Measurements from ENCODE around the gene AMN1.

DNA sequence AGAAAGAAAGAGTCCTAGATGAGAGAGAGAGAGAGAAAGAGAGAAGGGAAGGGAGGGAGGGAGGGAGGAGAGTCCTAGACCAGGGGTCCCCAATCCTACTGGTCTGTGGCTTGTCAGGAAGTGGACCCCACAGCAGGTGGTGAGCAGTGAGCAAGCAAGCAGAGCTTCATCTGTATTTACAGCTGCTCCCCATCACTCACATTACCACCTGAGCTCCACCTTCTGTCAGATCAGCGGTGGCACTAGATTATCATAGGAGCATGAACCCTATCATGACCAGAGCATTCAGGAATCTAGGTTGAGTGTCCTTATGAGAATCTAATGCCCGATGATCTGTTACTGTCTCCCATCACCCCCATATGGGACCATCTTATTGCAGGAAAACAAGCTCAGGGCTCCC, 39.2 kb upstream of the AMN1 start:
- TF ChIP-seq, protein P1, sequence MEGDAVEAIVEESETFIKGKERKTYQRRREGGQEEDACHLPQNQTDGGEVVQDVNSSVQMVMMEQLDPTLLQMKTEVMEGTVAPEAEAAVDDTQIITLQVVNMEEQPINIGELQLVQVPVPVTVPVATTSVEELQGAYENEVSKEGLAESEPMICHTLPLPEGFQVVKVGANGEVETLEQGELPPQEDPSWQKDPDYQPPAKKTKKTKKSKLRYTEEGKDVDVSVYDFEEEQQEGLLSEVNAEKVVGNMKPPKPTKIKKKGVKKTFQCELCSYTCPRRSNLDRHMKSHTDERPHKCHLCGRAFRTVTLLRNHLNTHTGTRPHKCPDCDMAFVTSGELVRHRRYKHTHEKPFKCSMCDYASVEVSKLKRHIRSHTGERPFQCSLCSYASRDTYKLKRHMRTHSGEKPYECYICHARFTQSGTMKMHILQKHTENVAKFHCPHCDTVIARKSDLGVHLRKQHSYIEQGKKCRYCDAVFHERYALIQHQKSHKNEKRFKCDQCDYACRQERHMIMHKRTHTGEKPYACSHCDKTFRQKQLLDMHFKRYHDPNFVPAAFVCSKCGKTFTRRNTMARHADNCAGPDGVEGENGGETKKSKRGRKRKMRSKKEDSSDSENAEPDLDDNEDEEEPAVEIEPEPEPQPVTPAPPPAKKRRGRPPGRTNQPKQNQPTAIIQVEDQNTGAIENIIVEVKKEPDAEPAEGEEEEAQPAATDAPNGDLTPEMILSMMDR (IDR thresholded peaks at IDR 0.05; ENCODE audit: low read depth, low read length) = no peak
- no peak for TF ChIP-seq EZH2phosphoT487 (IDR thresholded peaks at IDR 0.05; ENCODE audit: low read depth)

All from OCI-LY3 (cell line).